ENCODE results near the gene TRAPPC3. TPM values are rescaled to one million over a fixed set of nuclear protein-coding genes. Genes with fewer than 3 reads are reported as not detected.

TRAPPC3 gene
- total and polyA plus RNA-seq, 9 of the 15 experiments (the other 6 are each of a cell fraction or from before 2014, with no cell fraction given), result 20.6 to 141 (median 112) TPM

DNA sequence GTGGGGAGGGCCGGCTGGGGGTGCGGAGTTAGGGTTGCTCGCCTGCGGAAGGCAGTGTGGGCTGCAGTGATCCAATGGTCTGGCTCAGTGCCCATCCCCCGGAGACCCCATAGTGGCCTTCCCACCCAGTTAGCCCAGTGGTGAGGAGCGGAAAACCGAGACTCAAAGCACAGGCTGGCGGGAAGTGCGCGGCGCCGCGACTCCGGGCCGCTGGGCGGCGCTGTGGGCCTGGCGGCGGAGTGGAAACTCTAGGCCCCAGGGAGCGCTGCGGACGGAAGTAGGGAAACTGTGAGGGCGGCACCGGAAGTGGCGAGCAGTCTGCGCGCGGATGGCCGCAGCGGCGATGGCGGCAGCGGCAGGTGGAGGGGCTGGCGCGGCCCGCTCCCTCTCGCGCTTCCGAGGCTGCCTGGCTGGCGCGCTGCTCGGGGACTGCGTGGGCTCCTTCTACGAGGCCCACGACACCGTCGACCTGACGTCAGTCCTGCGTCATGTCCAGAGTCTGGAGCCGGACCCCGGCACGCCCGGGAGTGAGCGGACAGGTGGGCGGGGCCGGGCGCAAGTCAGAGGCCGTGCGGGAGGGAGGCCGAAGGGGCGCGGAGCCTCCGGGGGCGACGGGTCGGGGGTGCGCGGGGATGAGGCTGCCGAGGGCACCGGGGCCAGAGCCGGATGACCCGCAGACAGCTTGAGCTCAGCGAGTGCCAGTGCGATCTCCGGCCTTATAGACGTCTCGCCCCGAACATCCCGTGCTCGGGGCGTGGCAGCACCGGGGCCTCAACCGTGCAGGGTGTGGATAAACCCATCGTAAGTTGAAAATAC lies 60.5 kb downstream of the TRAPPC3 start, which contains the start of gene ADPRS:
Gene ADPRS (plus strand): TSS at position 316 of the 816 bp plus-strand sequence. CDS start 13 bp downstream, at position 329.
- CTCF ChIA-PET (ENCODE audit: low intra/inter-chr PET ratio), result interaction anchor here (0.6 to 2.0 kb wide), 3 partner anchors 11 to 979 kb away, joined by 3 to 8 read pairs (median 5); no protein-coding TSS in a partner anchor
- peak; percentile 77 for FAIRE-seq
- peak; percentile 92; the same call in 1 of the 2 replicates for TF ChIP-seq LCOR (CRISPR knock-in tag; IDR thresholded peaks at IDR 0.05)
- peak; percentile 94 for TF ChIP-seq MTA1 (IDR thresholded peaks at IDR 0.05; ENCODE audit: borderline replicate concordance)
- TF ChIP-seq PYGO2 (tag; IDR thresholded peaks at IDR 0.05), result no peak
- no peak for TF ChIP-seq ATF6 (CRISPR knock-in tag; IDR thresholded peaks at IDR 0.05)
- TF ChIP-seq, protein P1, sequence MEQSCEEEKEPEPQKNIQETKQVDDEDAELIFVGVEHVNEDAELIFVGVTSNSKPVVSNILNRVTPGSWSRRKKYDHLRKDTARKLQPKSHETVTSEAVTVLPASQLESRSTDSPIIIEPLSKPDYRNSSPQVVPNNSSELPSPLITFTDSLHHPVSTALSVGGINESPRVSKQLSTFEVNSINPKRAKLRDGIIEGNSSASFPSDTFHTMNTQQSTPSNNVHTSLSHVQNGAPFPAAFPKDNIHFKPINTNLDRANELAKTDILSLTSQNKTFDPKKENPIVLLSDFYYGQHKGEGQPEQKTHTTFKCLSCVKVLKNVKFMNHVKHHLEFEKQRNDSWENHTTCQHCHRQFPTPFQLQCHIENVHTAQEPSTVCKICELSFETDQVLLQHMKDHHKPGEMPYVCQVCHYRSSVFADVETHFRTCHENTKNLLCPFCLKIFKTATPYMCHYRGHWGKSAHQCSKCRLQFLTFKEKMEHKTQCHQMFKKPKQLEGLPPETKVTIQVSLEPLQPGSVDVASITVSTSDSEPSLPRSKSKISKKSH (CRISPR knock-in tag; IDR thresholded peaks at IDR 0.05), result no peak
- no peak for TF ChIP-seq TAL1 (IDR thresholded peaks at IDR 0.05)
- no peak for TF ChIP-seq ZBTB8A (IDR thresholded peaks at IDR 0.05; ENCODE audit: partially characterized antibody)
- no peak for TF ChIP-seq MTF1 (CRISPR knock-in tag; IDR thresholded peaks at IDR 0.05; ENCODE audit: borderline replicate concordance)
- TF ChIP-seq XRCC4 (IDR thresholded peaks at IDR 0.05; ENCODE audit: extremely low read depth, insufficient read depth, insufficient read length), result no peak
- TF ChIP-seq NR1H2 (CRISPR knock-in tag; IDR thresholded peaks at IDR 0.05), result no peak; the same call in 1 of the 2 replicates
- no peak for TF ChIP-seq ZBTB1 (CRISPR knock-in tag; IDR thresholded peaks at IDR 0.05; ENCODE audit: borderline replicate concordance, low read depth)
- TF ChIP-seq ZBTB7A (IDR thresholded peaks at IDR 0.05; ENCODE audit: borderline replicate concordance, control insufficient read depth, low read depth, low read length), result no peak; the same call in 1 of the 2 replicates
- TF ChIP-seq TBP (optimal IDR thresholded peaks at IDR 0.05; ENCODE audit: low read depth, low read length), result peak; percentile 93
- no peak for TF ChIP-seq ADNP (tag; IDR thresholded peaks at IDR 0.05)
- TF ChIP-seq BMI1 (IDR thresholded peaks at IDR 0.05; ENCODE audit: low read length), result no peak
- TF ChIP-seq, protein P2, sequence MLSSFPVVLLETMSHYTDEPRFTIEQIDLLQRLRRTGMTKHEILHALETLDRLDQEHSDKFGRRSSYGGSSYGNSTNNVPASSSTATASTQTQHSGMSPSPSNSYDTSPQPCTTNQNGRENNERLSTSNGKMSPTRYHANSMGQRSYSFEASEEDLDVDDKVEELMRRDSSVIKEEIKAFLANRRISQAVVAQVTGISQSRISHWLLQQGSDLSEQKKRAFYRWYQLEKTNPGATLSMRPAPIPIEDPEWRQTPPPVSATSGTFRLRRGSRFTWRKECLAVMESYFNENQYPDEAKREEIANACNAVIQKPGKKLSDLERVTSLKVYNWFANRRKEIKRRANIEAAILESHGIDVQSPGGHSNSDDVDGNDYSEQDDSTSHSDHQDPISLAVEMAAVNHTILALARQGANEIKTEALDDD (IDR thresholded peaks at IDR 0.05), result no peak
- TF ChIP-seq FOXK1 (CRISPR knock-in tag; IDR thresholded peaks at IDR 0.05; ENCODE audit: borderline replicate concordance), result 0 out of 2 replicates have a peak, but pooled peaks have one; percentile 19
- peak; percentile 90 for TF ChIP-seq E2F3 (CRISPR knock-in tag; IDR thresholded peaks at IDR 0.05)

More for the DNA sequence above, 60.5 kb downstream of the TRAPPC3 start, which contains the start of gene ADPRS:
- intact Hi-C loops (cut with micrococcal nuclease) (loop anchor here (5.0 kb wide), 2 partner anchors 156 to 231 kb away; partner anchors contain the start of gene AGO3), in situ Hi-C loops (cut with MboI) (no loop called here)
- H3K79me2 ChIP-seq (ENCODE audit: control insufficient read depth, insufficient read depth, low read length), result peaks cover 21% of the 10 kb centered on the region
- H2AFZ ChIP-seq (ENCODE audit: low read depth, low read length), result peak within 1 kb of the TSS; percentile 99
- H3K9me3 ChIP-seq (replicated peaks; ENCODE audit: control insufficient read depth, insufficient read depth, low read depth, low read length), result no peaks in the 10 kb centered on the region
- no peaks in the 10 kb centered on the region for H4K20me1 ChIP-seq (replicated peaks; ENCODE audit: control insufficient read depth, insufficient read depth, low read length)
- peak within 1 kb of the TSS; percentile 70 for H3K27ac ChIP-seq (ENCODE audit: extremely low read depth, low read depth, low read length)
- POLR2A ChIA-PET, result interaction anchor here (0.6 to 1.9 kb wide), 2 partner anchors 14 to 372 kb away, joined by 3 to 5 read pairs; no protein-coding TSS in a partner anchor
- H3K27me3 ChIP-seq (ENCODE audit: control insufficient read depth in 2 of 2, insufficient read depth in 2 of 2, low read length in 2 of 2), result no peaks in the 10 kb centered on the region
- H3K9ac ChIP-seq (ENCODE audit: insufficient read depth in 1 of 2, low read depth in 2 of 2, low read length in 2 of 2), result peak within 1 kb of the TSS; percentile 70 to 96
- peak within 1 kb of the TSS; percentile 97 for H3K4me2 ChIP-seq (ENCODE audit: insufficient read depth, low read length)
- H3K36me3 ChIP-seq (ENCODE audit: control insufficient read depth, insufficient read depth, low read length), result peaks cover 38% of the 10 kb centered on the region; the same call in 2 of the 3 replicates
- peaks cover 7% of the 10 kb centered on the region for H3K9me1 ChIP-seq (ENCODE audit: control insufficient read depth, insufficient read depth, low read length)
- ATAC-seq (peak; percentile 94), DNase-seq (ENCODE audit: extremely low read depth in 1 of 4, low spot score in 3 of 4) (peak; percentile 95 to 97 (median 96))
- 5% methylated on average over 77 of the region's 84 CpGs for WGBS (ENCODE audit: insufficient coverage, low coverage, missing lambda C conversion rate)
- BruUV-seq (replicated peaks), result no TSS peak
- H3K4me1 ChIP-seq (replicated peaks in 1 of 2; ENCODE audit: control insufficient read depth in 2 of 2, insufficient read depth in 2 of 2, low read length in 2 of 2), result peaks cover 18 to 40% of the 10 kb centered on the region in 2 experiments; a peak in 4 of 5 replicates
- H3K4me3 ChIP-seq, result peak within 1 kb of the TSS; percentile 92

All from K562 (cell line).